ENCODE results near the gene PELI2.

PELI2 gene

DNA sequence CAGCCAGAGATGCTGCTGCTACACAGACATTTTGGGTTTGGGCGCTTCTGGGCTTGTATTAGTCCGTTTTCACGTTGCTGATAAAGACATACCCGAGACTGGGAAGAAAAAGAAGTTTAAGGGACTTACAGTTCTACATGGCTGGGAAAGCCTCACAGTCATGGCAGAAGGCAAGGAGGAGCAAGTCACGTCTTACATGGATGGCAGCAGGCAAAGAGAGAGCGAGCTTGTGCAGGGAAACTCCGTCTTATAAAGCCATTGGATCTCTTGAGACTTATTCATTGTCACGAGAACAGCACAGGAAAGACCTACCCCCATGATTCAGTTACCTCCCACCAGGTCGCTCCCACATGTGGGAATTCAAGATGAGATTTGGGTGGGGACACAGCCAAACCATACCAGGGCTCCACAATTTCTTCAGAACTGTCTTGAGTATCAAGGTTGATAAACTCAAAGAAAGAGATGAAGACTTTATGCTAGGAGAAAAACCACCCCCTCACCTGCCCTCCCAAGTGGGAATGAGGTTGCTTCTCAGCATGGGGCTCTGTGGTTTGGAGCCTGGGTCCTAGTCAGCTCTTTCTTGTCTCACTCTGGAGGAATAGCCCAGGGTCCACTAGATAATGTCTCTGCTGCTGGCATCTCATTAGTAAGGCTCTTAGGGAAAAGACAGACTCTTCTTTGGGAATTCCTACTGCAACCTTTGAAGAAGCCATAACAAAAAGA, 200.3 kb downstream of the PELI2 start:
- DNase-seq, result no peak

DNA sequence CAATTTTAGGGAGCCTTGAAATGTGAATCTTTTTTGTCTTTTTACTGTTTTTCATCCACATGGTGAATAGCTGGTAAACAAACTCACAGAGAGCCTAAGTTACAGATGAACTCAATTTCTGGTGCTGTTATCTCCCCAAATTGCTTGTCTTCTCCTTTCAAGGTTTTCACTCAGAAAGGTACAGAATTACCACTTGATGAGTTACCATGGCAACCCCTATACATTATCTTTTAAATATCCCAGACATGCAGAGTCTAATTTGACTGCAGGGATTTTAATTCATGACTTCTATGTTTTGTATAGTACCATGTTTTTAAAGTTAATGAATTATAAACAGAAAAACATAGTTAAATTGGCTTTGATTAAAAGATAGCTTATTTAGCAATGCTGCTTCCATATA, 203.7 kb downstream of the PELI2 start:
- no peak for DNase-seq

DNA sequence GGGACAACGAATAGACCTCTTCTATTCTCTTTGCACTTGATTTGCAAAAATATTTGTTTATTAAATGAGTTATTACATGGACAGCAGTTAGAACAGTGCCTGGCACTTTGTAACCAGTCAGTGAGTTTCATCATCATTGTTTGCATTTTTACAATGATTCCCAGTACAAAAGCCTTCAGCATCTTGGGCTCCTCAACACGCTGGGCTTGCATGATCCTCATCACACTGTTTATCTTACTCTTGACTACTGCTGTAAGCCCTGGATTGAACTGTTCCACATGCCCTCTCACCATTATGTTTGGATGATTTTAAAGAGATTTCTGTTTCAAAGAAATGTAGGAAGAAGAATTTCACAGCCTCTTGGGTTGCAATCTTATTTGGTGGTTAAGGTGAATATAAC, 204.3 kb downstream of the PELI2 start:
- no peak for DNase-seq

DNA sequence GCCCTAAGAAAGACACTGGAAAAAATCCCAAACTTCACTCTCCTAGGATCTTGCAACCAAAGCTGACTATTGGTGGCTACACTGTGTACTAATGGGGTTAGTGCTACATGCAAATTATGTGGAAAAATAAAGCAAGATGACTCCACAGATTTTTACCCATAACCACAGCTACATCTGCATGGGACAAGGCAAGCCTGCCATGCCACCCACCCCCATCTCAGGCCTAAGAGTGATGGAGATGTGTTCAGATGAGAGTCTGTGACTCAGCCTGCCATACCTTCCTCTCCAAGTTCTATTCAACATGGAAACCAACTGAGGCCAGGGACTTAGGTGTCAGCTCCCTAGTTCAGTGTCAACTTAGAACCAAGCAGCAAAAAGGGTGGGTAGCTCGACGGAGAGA, 206.2 kb downstream of the PELI2 start:
- no peak for DNase-seq

DNA sequence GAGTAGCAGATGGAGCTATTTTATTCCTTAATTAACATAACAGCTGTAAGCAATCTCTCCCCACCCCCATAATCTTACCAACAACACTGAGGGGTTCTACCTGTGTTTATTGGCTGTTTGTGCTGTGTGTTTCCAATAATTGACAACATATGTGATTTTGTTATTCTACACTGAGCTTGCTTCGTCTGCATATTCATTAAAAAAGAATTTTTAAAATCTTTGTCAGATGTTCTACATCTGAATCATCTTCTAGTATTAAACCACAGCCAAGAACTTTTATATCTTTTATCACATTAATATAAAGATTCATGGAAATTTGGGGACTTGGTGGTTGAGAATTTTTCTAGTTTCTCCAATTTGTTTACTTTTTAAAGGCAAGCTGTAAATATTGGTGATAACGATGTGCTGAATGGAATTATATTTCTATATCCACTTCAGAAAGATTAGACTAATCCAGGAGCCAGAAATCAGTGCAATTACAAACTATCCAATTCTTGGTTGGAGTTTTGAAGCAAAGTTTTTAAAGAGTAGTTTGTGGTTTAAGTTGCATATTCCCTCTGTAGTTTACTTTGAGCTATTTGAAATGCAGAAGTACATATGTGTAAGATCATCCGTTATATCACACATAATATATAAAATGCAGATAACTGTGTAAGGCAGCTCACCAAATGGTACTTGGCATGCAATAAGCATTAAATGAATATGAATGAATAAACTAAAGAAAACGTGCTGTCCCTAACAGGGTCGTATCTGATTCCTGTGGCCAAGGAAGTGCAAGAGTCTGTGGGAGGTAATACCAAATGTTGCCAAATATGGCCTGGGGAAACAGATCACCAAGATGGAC, 206.9 kb downstream of the PELI2 start:
- DNase-seq, result no peak

DNA sequence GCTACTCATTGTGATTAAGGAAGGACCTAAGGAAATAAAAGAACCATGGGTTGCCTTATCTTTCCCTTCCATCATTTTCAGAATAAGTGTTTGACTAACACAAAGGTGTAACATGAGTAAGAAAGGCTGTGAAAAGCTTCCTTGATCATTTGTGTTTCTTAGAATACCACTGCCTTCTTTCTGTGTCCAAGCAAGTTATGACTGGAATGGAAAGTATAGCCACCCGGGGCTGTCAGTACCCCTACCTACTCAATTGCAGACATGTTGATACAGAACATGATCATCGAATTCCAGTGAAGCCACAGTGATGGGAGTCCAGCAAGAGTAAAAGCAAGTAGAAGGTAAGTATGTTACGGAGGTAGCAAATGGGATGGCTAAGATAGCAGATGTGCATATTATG, 209.8 kb downstream of the PELI2 start:
- DNase-seq, result no peak

DNA sequence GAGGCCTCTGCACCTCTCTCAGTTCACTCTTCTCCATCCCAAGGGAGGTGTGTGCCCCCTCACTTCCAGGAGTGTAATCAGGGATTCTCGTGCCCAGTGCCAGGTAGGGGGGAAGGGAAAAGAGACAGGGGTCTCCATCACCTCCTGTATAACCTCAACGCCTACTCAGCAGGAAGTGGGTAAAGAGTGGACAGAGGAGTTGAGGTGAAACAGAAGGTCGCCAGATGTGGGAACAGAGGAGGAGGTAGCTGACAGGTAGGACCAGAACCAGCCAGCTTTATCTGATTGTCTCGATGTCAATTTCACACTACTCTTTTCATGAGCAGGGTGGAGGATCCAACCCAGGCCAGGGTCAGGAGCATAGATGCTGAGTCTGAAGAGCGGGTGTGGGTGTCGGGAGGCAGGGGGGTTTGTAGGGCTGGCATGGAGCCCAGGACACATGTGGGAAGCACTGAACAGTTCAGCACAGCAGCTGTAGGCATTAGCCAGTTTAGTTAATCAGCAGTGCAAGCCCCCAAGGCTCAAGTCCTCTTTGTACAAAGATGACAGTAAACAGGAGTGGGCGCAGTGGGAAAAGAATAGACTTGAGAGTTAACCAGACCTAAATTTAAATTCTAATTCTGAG, 213.5 kb downstream of the PELI2 start:
- DNase-seq, result peak; percentile 37

DNA sequence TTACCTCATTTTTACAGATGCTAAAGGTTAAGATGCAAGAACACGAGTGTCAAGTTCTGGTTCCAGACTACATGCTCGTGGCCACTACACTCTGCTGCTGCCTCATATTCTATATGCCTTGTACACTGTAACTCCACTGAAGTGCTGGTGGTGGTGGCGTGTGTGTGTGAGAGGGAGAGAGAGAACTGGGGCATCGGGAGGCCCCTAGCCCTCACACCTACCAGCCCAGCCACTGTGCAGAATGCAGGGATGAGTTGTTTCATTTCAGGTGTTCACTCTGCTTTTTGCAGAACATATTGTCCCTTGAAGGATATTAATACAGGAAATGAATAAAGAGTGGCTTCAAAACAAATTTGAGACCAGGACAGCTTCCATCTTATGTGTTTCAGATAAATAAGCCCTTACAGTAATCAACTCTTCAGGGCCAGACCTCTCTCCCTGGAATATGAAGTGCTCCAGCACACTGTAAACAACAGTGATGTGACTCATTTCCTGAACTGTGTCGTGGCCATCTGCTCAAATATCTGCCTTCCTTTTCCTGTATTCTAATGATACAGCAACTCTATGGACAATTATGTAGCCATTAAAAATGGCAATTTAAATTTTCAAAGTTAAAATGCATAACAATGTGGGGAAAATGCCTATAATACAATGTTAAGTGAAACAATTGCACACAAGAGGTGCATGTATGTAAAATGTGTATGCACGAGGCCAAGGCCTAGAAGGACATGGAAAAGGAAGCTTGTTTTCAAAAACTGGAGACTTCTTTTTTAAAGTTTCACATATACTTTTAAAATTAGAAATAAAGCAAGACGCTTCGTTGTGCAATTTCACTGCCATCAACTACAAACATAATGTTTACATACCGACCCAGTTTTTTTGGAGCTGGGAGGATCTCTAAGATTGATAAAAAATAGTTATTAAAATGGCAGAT, 215.4 kb downstream of the PELI2 start:
- no peak for DNase-seq

DNA sequence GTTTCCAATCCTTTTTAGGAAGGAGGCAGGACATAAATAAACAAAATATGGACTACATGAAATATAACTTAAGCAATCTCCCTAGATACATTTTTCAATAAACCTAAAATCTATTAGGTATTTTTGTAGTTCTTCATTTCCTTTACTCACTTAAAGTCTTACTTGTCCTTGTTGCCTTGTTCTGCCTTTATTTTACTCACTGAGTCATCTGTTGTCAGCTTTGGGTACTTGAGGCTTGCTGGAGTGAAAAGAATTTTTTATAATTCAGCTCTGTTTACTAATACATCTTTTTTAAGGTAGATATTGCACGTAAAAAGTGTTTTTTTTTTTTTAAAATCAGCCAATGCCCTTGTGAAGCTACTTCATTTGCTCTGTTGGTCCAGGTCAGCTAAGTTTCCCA, 216.2 kb downstream of the PELI2 start:
- no peak for DNase-seq

DNA sequence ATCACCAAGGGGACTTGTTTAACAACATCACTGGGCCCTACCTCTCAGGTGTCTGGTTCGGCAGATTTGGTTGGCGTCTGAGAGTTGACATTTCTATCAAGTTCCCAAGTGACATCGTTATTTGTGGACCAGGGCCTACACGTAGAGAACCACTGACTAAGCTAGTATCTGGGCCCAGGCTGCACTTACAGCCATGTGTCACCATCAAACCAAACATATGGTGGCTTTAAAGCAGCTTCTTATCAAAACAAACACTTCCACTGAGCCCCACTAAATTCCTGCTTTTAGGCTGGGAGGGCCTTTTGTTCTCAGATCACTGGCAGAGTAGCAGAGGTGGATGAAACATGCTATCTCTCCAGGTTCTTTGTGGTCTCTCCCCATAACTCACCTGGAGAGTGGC, 220.5 kb downstream of the PELI2 start:
- no peak for DNase-seq

DNA sequence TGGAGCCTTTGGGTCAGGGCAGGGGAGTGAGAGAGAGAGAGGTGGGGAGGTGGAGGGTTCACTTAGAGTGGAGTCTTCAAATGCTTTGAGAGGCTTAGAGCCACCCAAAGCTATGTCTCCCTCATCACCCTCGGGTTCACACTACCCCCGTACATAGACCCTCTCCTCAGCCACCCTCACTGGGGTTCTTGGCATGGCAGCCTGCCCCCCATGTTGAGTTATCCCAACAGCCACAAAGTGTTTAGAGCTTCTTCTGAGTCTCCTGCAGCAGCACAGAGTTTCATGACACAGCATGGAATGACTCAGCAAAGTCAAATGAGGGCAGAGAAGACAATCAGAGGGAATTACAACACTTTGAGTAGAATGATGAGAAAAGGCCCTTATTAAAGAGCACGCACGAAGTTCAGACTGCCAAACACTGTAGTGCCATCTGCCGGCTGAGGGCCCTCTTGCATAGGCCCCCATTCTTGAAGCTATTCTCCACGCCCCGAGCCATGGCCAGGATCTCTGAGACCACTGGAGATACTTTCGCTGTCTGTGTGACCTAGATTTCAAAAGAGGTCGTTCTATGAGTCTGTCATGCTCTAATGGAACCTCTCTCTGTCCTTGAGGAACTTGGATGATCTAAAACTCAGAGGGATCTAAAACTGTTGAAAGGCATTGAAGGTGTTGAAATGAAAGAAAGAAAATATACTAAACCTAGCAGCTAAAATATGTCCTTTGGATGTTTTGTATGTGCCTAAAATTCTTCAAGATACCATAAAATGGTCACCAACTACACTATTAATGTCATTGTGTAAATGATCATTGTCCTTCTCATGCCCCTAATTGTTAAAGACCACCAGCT, 221.9 kb downstream of the PELI2 start:
- peak; percentile 68 for DNase-seq

DNA sequence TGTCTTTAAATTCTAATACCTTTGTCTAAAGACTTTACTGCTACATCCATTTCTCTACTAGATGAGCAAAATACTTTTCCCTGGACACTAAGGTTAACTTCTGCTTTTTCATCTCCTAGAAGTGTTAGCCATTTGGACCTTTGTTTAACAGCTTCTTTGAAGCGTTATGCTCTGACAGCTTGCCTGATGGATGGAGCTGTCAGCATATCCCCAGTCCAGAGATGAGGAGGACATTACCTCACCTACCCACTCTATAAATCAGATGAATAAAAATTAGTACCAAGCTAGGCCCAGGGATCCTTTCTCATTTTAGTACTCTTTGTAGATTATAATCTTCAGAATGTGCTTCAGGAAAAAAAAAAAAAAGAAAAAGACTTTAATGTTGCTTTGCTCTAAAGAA, 222.7 kb downstream of the PELI2 start:
- DNase-seq, result no peak

DNA sequence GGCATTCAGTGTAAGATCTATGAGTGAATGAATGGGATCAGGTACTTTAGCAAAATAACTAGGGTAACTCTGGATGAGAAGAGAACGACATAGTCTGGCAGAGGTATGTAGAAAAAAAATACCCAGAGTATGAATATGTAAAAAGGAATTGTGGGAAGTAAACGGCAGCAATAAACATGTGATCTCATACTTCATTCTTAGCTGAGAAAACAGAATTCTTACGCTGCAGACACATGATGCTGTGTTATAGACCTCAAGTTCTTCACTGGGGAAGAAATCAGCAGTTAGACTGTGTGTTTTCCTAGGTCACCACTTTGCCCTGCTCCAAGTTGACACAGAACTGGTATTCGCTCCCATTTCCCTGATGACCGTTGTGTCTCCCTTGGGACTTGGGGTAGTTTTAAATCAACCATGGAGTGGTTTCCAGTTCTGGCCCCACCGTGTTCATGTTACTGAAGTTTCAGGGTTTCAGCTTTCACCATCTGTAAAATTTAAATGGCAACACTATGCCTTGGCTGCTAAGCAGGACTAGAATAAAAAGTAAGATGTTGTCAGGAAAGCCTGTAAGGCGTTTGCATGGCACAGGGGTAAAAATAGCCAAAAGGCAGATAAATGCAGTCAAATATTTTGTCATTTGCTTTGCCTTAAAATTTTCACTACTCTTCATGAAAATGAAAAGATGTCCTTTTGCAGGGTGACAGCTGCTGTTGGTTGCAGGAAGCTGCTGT, 223.7 kb downstream of the PELI2 start:
- DNase-seq, result no peak

DNA sequence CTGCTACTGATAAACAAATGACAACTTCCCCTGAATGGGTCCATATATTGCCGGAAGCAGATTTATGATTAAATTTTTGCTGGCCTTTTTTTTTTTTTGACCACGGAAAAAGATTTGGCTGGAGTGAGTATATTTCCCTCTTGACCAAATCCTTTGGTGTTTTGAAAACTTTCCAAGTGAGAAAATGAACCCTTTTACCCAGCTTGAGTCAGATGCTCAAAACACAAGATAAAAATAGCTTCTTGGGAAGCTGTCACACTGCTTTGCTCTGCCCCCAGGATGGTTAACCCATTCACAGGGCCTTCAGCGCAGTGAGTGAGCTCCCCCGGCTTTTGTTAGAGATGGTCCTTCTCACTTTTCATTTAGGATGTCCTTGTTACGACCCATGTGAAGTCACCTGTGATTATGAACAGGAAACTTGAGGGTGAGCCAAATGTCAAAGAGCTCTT, 224.3 kb downstream of the PELI2 start:
- peak; percentile 27 for DNase-seq

DNA sequence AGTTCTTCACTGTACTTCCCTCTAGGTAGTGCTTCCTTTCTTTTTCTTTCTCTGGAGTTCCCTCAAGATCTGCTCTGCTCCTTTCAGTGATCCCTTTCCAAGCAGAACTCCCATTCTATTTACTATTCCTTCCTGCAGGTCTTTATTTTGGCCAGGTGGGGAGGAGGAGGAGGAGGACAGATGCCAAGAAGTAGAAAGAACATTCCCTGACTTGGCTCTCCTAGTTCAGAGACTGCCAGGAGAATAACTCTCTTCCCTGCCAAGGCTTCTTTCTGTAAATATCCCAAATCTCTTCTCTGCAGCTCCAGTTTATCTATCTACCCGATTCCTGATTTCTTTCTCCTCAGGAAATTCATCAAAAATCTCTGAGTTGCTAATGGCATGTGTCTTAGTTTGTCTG, 231.7 kb downstream of the PELI2 start:
- DNase-seq, result no peak

All from right hindlimb (tissue), 1 donor.